Measurements from ENCODE around the gene SOX5. TPM values are rescaled to one million over a fixed set of nuclear protein-coding genes. Genes with fewer than 3 reads are reported as not detected.

SOX5 gene
- total and polyA plus RNA-seq, 2 experiments from 2014 or later: 14.8 to 26.4 TPM

- Histone ChIP-seq H3K4me2 (no peak overlapping the region), H3K4me1 (ENCODE audit: insufficient read depth) (peaks cover 8% of the 10 kb centered on the region), H3K36me3 (replicated peaks; ENCODE audit: insufficient read depth, low read depth) (no peaks in the 10 kb centered on the region), H2AFZ (no peak overlapping the region), H3K27ac (no peak overlapping the region), H3K79me2 (no peaks in the 10 kb centered on the region), H3K9me2 (replicated peaks; ENCODE audit: insufficient read depth) (no peaks in the 10 kb centered on the region), H4K20me1 (ENCODE audit: insufficient read depth, poor library complexity, severe bottlenecking) (no peaks in the 10 kb centered on the region), H3K9me3 (ENCODE audit: low read depth) (no peaks in the 10 kb centered on the region), H3K27me3 (no peaks in the 10 kb centered on the region), H3K4me3 (no peak overlapping the region)
- DNase-seq (ENCODE audit: low spot score): no peak
- WGBS (ENCODE audit: low lambda C conversion rate, missing lambda C conversion rate): 83% methylated on average over 5 of the region's 5 CpGs
- TF ChIP-seq EZH2phosphoT487 (IDR thresholded peaks at IDR 0.05; ENCODE audit: low read depth, severe bottlenecking, unreplicated experiment) (no peak), CTCF (IDR thresholded peaks at IDR 0.05; ENCODE audit: poor library complexity) (no peak), EZH2 (IDR thresholded peaks at IDR 0.05; ENCODE audit: borderline replicate concordance) (no peak)
These were observed 197.2 kb downstream of the SOX5 start for GRCh38 chr12:23752245-23752644.

- H3K27ac ChIP-seq: no peak overlapping the region
These were observed 197.8 kb downstream of the SOX5 start for GRCh38 chr12:23751641-23752040.

GRCh38 chr12:23750923-23751322, 198.5 kb downstream of the SOX5 start:
- Histone ChIP-seq H3K9me2 (replicated peaks; ENCODE audit: insufficient read depth) (no peaks in the 10 kb centered on the region), H3K36me3 (replicated peaks; ENCODE audit: insufficient read depth, low read depth) (no peaks in the 10 kb centered on the region), H2AFZ (no peak overlapping the region), H4K20me1 (ENCODE audit: insufficient read depth, poor library complexity, severe bottlenecking) (no peaks in the 10 kb centered on the region), H3K27me3 (no peaks in the 10 kb centered on the region), H3K4me3 (no peak overlapping the region), H3K9me3 (ENCODE audit: low read depth) (no peaks in the 10 kb centered on the region), H3K27ac (no peak overlapping the region), H3K4me1 (ENCODE audit: insufficient read depth) (no peaks in the 10 kb centered on the region), H3K79me2 (no peaks in the 10 kb centered on the region), H3K4me2 (no peak overlapping the region)
- no peak for DNase-seq (ENCODE audit: low spot score)
- no peak for TF ChIP-seq EZH2phosphoT487 (IDR thresholded peaks at IDR 0.05; ENCODE audit: low read depth, severe bottlenecking, unreplicated experiment)
- TF ChIP-seq EZH2 (IDR thresholded peaks at IDR 0.05; ENCODE audit: borderline replicate concordance): no peak
- no peak for TF ChIP-seq CTCF (IDR thresholded peaks at IDR 0.05; ENCODE audit: poor library complexity)
- 65% methylated on average over 3 of the region's 3 CpGs for WGBS (ENCODE audit: low lambda C conversion rate, missing lambda C conversion rate)

More at GRCh38 chr12:23751641-23752040, 197.8 kb downstream of the SOX5 start:
- Histone ChIP-seq H3K9me2 (replicated peaks; ENCODE audit: insufficient read depth) (no peaks in the 10 kb centered on the region), H3K4me2 (no peak overlapping the region), H4K20me1 (ENCODE audit: insufficient read depth, poor library complexity, severe bottlenecking) (no peaks in the 10 kb centered on the region), H3K79me2 (no peaks in the 10 kb centered on the region), H3K36me3 (replicated peaks; ENCODE audit: insufficient read depth, low read depth) (no peaks in the 10 kb centered on the region), H3K4me1 (ENCODE audit: insufficient read depth) (peaks cover 4% of the 10 kb centered on the region), H3K4me3 (no peak overlapping the region), H3K9me3 (ENCODE audit: low read depth) (no peaks in the 10 kb centered on the region), H2AFZ (no peak overlapping the region), H3K27me3 (no peaks in the 10 kb centered on the region)
- no peak for DNase-seq (ENCODE audit: low spot score)
- WGBS (ENCODE audit: low lambda C conversion rate, missing lambda C conversion rate): 78% methylated on average over 1 of the region's 1 CpG
- no peak for TF ChIP-seq EZH2 (IDR thresholded peaks at IDR 0.05; ENCODE audit: borderline replicate concordance)
- no peak for TF ChIP-seq CTCF (IDR thresholded peaks at IDR 0.05; ENCODE audit: poor library complexity)
- TF ChIP-seq EZH2phosphoT487 (IDR thresholded peaks at IDR 0.05; ENCODE audit: low read depth, severe bottlenecking, unreplicated experiment): no peak

- Histone ChIP-seq H4K20me1 (ENCODE audit: insufficient read depth, poor library complexity, severe bottlenecking) (no peaks in the 10 kb centered on the region), H3K27ac (no peak overlapping the region), H2AFZ (no peak overlapping the region), H3K4me1 (ENCODE audit: insufficient read depth) (no peaks in the 10 kb centered on the region), H3K4me3 (no peak overlapping the region), H3K9me3 (ENCODE audit: low read depth) (no peaks in the 10 kb centered on the region), H3K9me2 (replicated peaks; ENCODE audit: insufficient read depth) (no peaks in the 10 kb centered on the region), H3K79me2 (no peaks in the 10 kb centered on the region), H3K27me3 (no peaks in the 10 kb centered on the region), H3K4me2 (no peak overlapping the region), H3K36me3 (replicated peaks; ENCODE audit: insufficient read depth, low read depth) (no peaks in the 10 kb centered on the region)
- DNase-seq (ENCODE audit: low spot score): no peak
- WGBS (ENCODE audit: low lambda C conversion rate, missing lambda C conversion rate): 50% methylated on average over 3 of the region's 3 CpGs
- TF ChIP-seq CTCF (IDR thresholded peaks at IDR 0.05; ENCODE audit: poor library complexity) (no peak), EZH2phosphoT487 (IDR thresholded peaks at IDR 0.05; ENCODE audit: low read depth, severe bottlenecking, unreplicated experiment) (no peak), EZH2 (IDR thresholded peaks at IDR 0.05; ENCODE audit: borderline replicate concordance) (no peak)
These were observed 204.8 kb downstream of the SOX5 start for GRCh38 chr12:23744696-23745095.

Measured in hepatocyte (in vitro differentiated cells).